ENCODE data around the gene POU3F3. TPM values are rescaled to one million over a fixed set of nuclear protein-coding genes. Genes with fewer than 3 reads are reported as not detected.

Gene POU3F3
- total and polyA plus RNA-seq, 2 of the 8 experiments (the other 6 are each of a cell fraction or from before 2014, with no cell fraction given): 0.09 TPM; not detected in 1

GRCh38 chr2:104862058-104862941 is 8.4 kb downstream of the POU3F3 start (continued):
- TF ChIP-seq RAD21 (IDR thresholded peaks at IDR 0.05 in 1 of 2, conservative IDR thresholded peaks at IDR 0.05 in 1 of 2; ENCODE audit: low read depth in 2 of 2, low read length in 2 of 2) (no peak), ZNF274 (IDR thresholded peaks at IDR 0.05; ENCODE audit: borderline replicate concordance, extremely low read depth, low read length) (no peak), E2F6 (IDR thresholded peaks at IDR 0.05) (peak; percentile 72), TAF7 (optimal IDR thresholded peaks at IDR 0.05; ENCODE audit: borderline replicate concordance, low read depth, low read length) (no peak), SIN3A (conservative IDR thresholded peaks at IDR 0.05 in 1 of 2, IDR thresholded peaks at IDR 0.05 in 1 of 2; ENCODE audit: low read depth in 1 of 2, low read length in 2 of 2) (0 out of 4 replicates have a peak, but pooled peaks of 1 of the 2 experiments have one; percentile 52), CHD7 (IDR thresholded peaks at IDR 0.05; ENCODE audit: insufficient replicate concordance, low read length) (peak; percentile 14), CREB1 (IDR thresholded peaks at IDR 0.05) (0 out of 2 replicates have a peak, but pooled peaks have one; percentile 50), SP1 (IDR thresholded peaks at IDR 0.05; ENCODE audit: low read depth, low read length) (peak; percentile 20; the same call in 1 of the 2 replicates)
